GM18508 (cell line): ENCODE data around the gene MUSTN1.

Source experiments
- ATAC-seq: cut with Tn5 transposase; IDR thresholded peaks from one replicate; pipeline ENCODE4 v1.9.1; 2021; ENCODE audit warnings: moderate number of reproducible peaks; ENCODE audit not compliant: insufficient read depth, unreplicated experiment

Gene MUSTN1

DNA sequence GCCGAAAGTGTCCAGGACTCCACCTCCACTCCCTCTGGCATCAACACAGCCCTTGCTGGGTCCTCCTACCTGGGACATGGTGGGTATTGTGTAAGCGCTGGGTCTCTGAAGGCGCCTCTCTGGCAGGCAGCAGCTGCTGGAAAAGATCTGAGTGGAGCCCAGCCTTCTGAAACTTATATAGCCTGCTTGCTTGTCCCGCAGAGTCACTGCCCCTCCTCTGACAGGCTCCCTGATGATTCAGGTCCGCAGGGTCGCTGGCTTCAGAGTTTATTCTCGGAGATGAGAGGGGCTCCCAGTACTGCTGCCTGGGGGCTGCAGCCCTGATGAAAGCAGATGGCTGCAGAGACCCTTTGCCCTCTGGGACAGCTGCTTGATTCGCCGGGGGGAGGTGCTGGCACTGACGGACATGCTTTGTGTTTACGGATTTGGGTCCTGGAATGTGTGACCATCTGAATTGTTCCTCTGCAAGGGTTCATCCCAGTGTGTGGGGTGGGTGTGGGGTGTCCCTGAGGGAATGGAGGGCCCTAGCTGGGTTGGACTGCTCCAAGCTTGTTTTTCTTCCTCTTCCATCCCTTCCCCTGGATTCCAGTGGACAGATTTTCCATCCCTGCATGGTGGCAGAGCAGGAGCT lies at the start of gene MUSTN1:
TSS of gene MUSTN1 (minus strand) at position 149 of the 631 bp plus-strand sequence. CDS start at position 78, 71 bp downstream.
- no peak for ATAC-seq

GRCh38 chr3:52882377-52882776 lies 47.6 kb upstream of the MUSTN1 start:
- no peak for ATAC-seq

- no peak for ATAC-seq
Measured at GRCh38 chr3:52881871-52882270, 47.1 kb upstream of the MUSTN1 start.

GRCh38 chr3:52880474-52880873 lies 45.7 kb upstream of the MUSTN1 start:
- ATAC-seq: no peak

DNA sequence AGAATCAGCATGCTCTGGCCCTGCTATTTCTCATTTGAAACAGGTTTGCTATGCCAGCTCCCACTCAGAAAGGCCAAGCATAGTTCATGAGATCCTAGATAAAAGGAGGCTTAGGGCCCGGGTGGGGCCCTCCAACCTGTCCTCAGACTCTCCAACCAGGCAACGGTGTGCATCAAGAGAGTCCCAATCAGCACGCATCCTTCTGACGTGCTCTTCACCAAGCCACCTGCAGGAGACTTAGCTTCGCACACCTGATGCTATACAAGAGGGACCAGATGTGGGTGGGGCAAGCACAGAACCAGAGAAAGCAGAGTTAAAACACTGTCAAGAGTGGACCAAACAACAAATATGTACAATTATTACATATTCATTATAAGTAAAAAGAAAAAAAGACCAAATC lies 45.2 kb upstream of the MUSTN1 start:
- no peak for ATAC-seq

GRCh38 chr3:52879581-52879980 lies 44.8 kb upstream of the MUSTN1 start:
- no peak for ATAC-seq

- ATAC-seq: no peak
Measured at GRCh38 chr3:52879090-52879489, 44.3 kb upstream of the MUSTN1 start.

- ATAC-seq: no peak
Measured at GRCh38 chr3:52877085-52877484, 42.3 kb upstream of the MUSTN1 start.

GRCh38 chr3:52874864-52875587 lies 40.2 kb upstream of the MUSTN1 start:
- ATAC-seq: no peak

DNA sequence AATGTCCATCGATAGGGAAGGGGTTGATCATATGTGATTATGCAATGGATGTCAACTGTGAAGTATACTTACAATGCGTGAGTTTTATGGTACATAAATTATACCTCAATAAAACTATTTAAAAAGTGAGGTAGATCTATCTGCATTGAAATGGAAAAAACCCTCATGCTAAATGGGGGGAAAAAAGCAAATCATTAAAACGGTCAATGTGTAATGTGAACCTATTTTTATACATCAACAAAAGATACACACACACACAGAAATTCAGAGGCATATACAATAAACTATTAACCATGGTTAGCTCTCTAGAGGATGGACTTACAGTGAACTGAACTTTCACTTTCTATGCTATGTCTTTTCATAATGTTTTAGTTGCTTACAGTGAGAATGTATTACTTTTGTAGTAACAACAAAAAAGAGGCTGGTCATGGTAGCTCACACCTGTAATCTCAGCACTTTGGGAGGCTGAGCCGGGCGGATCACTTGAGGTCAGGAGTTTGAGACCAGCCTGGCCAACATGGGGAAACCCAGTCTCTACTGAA lies 39.4 kb upstream of the MUSTN1 start:
- ATAC-seq: no peak

- no peak for ATAC-seq
Measured at GRCh38 chr3:52873433-52874159, 38.8 kb upstream of the MUSTN1 start.

- no peak for ATAC-seq
Measured at GRCh38 chr3:52872245-52872644, 37.4 kb upstream of the MUSTN1 start.

GRCh38 chr3:52871761-52872160 lies 36.9 kb upstream of the MUSTN1 start:
- no peak for ATAC-seq

- no peak for ATAC-seq
Measured at GRCh38 chr3:52870471-52870870, 35.7 kb upstream of the MUSTN1 start.

GRCh38 chr3:52866427-52866826 lies 31.6 kb upstream of the MUSTN1 start:
- no peak for ATAC-seq

DNA sequence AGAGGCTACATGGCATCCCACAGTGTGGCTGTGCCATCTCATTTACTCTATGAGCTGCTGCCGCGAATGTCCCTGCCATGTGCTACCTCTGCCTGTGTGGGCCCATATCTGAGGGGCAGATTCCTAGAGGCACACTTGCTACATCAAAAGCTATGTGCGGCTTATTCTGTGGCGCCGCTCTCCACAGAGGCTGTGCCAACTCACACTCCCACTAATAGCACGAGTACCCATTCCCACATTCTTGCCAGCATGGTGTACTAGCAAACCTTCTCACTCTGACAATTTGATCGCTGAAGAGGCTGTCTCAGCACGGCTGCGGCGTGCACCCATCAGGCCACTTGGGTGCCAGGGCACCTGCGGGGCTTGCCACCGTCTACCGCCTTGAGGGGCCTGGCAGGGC lies 31.2 kb upstream of the MUSTN1 start:
- no peak for ATAC-seq

- no peak for ATAC-seq
Measured at GRCh38 chr3:52860424-52860768, 25.6 kb upstream of the MUSTN1 start.

- ATAC-seq: no peak
Measured at GRCh38 chr3:52859686-52860423, 25.0 kb upstream of the MUSTN1 start.

DNA sequence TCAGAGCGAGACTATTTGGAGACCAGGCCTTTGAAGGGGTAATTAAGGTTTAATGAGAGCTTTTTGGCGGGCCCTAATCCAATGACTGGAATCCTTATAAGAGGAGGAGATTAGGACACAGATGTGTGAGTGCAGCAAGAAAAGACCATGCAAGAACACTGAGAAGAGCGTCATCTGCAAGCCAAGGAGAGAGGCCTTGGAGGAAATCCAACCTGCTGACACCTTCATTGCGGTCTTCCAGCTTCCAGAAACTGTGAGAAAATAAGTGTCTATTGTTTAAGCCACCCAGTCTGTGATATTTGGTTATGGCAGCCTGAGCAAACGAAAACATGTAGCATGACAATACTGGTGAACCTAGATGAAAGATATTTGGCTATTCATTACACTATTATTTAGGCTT lies 23.0 kb upstream of the MUSTN1 start:
- no peak for ATAC-seq

GRCh38 chr3:52857133-52857532 lies 22.3 kb upstream of the MUSTN1 start:
- ATAC-seq: no peak

DNA sequence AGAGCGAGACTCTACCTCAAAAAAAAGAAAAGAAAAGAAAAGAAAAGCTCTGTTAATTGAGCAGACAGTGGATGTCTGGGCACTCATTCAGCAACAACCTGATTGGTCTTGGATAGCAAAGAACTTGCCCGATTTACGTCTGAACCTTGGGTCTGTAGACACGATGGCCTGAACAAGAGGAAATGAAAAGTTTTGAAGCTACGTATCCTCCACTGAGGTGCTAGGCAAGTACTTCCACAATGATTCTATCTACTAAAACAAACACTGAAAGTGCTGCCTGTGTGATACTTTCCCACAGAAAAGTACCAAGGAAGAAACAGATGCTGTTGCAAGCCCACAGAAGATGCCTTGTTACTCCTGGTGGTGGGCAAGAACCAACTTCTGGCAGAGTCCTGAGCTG lies 21.8 kb upstream of the MUSTN1 start:
- no peak for ATAC-seq
